ENCODE measurements around the gene TERB1. TPM values are rescaled to one million over a fixed set of nuclear protein-coding genes. Genes with fewer than 3 reads are reported as not detected.

The TERB1 gene
- polyA plus RNA-seq, 1 of the 3 experiments (the other 2 are of a cell fraction) = 0.08 TPM

GRCh38 chr16:66741169-66741900, 60.0 kb downstream of the TERB1 start:
- Histone ChIP-seq H3K36me3 (replicated peaks in 1 of 2; ENCODE audit: control insufficient read depth in 1 of 2, insufficient read depth in 2 of 2, low read length in 1 of 2) (peaks cover 46 to 67% of the 10 kb centered on the region in 2 experiments), H3K27me3 (ENCODE audit: insufficient read depth) (no peaks in the 10 kb centered on the region), H3K9me2 (no peaks in the 10 kb centered on the region), H3K79me2 (ENCODE audit: insufficient read depth) (peaks cover 95% of the 10 kb centered on the region), H3K9ac (peak overlapping the region; percentile 24; the same call in 1 of the 2 replicates), H4K20me1 (ENCODE audit: insufficient read depth) (peaks cover 75% of the 10 kb centered on the region), H3F3A (replicated peaks; ENCODE audit: insufficient read depth) (peaks cover 29% of the 10 kb centered on the region), H3K27ac (ENCODE audit: low read depth in 2 of 2, low read length in 1 of 2) (peak overlapping the region; percentile 75 to 77), H3K4me1 (ENCODE audit: control insufficient read depth in 1 of 2, insufficient read depth in 2 of 2, low read depth in 1 of 2, low read length in 1 of 2) (peaks cover 10 to 15% of the 10 kb centered on the region in 2 experiments; a peak in 3 of 4 replicates), H3K9me3 (no peaks in the 10 kb centered on the region), H3K4me2 (peak overlapping the region; percentile 39), H3K4me3 (ENCODE audit: low read depth in 2 of 2, low read length in 1 of 2) (no peak overlapping the region), H2AFZ (ENCODE audit: low read depth) (no peak overlapping the region)
- DNase-seq = peak; percentile 79
- TF ChIP-seq POLR2AphosphoS5 (IDR thresholded peaks at IDR 0.05; ENCODE audit: low read depth, low read length) (no peak), RCOR1 (IDR thresholded peaks at IDR 0.05; ENCODE audit: low read length) (no peak), CHD2 (IDR thresholded peaks at IDR 0.05; ENCODE audit: low read length, partially characterized antibody) (peak; percentile 26), RAD21 (IDR thresholded peaks at IDR 0.05; ENCODE audit: low read length) (no peak), TAF1 (IDR thresholded peaks at IDR 0.05; ENCODE audit: borderline replicate concordance, low read depth, low read length) (no peak), FOXJ3 (CRISPR knock-in tag; IDR thresholded peaks at IDR 0.05) (0 out of 2 replicates have a peak, but pooled peaks have one; percentile 47), MXI1 (IDR thresholded peaks at IDR 0.05; ENCODE audit: low read depth, low read length) (peak; percentile 71), JUND (IDR thresholded peaks at IDR 0.05) (0 out of 2 replicates have a peak, but pooled peaks have one; percentile 48), MAX (IDR thresholded peaks at IDR 0.05; ENCODE audit: low read depth) (peak; percentile 64), TCF12 (IDR thresholded peaks at IDR 0.05) (peak; percentile 40; the same call in 1 of the 2 replicates), ELF1 (IDR thresholded peaks at IDR 0.05) (no peak), NFIC (IDR thresholded peaks at IDR 0.05; ENCODE audit: borderline replicate concordance) (peak; percentile 88), IRF3 (IDR thresholded peaks at IDR 0.05; ENCODE audit: low read depth, low read length) (no peak), GABPA (IDR thresholded peaks at IDR 0.05; ENCODE audit: low read depth) (no peak), REST (IDR thresholded peaks at IDR 0.05; ENCODE audit: low read depth, low read length) (no peak), NRF1 (IDR thresholded peaks at IDR 0.05; ENCODE audit: low read depth, low read length) (no peak), EP300 (IDR thresholded peaks at IDR 0.05; ENCODE audit: borderline replicate concordance in 1 of 2, low read depth in 1 of 2, low read length in 1 of 2) (0 out of 4 replicates have a peak, but pooled peaks of 1 of the 2 experiments have one; percentile 27), TEAD4 (IDR thresholded peaks at IDR 0.05; ENCODE audit: borderline replicate concordance, insufficient read depth) (no peak), YY1 (IDR thresholded peaks at IDR 0.05; ENCODE audit: low read depth) (0 out of 2 replicates have a peak, but pooled peaks have one; percentile 25)
- TF ChIP-seq, protein P1, sequence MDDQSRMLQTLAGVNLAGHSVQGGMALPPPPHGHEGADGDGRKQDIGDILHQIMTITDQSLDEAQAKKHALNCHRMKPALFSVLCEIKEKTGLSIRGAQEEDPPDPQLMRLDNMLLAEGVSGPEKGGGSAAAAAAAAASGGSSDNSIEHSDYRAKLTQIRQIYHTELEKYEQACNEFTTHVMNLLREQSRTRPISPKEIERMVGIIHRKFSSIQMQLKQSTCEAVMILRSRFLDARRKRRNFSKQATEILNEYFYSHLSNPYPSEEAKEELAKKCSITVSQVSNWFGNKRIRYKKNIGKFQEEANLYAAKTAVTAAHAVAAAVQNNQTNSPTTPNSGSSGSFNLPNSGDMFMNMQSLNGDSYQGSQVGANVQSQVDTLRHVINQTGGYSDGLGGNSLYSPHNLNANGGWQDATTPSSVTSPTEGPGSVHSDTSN (IDR thresholded peaks at IDR 0.05) = no peak
- TF ChIP-seq, protein P2, sequence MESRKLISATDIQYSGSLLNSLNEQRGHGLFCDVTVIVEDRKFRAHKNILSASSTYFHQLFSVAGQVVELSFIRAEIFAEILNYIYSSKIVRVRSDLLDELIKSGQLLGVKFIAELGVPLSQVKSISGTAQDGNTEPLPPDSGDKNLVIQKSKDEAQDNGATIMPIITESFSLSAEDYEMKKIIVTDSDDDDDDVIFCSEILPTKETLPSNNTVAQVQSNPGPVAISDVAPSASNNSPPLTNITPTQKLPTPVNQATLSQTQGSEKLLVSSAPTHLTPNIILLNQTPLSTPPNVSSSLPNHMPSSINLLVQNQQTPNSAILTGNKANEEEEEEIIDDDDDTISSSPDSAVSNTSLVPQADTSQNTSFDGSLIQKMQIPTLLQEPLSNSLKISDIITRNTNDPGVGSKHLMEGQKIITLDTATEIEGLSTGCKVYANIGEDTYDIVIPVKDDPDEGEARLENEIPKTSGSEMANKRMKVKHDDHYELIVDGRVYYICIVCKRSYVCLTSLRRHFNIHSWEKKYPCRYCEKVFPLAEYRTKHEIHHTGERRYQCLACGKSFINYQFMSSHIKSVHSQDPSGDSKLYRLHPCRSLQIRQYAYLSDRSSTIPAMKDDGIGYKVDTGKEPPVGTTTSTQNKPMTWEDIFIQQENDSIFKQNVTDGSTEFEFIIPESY (IDR thresholded peaks at IDR 0.05; ENCODE audit: borderline replicate concordance, low read depth) = no peak
- TF ChIP-seq, protein P3, sequence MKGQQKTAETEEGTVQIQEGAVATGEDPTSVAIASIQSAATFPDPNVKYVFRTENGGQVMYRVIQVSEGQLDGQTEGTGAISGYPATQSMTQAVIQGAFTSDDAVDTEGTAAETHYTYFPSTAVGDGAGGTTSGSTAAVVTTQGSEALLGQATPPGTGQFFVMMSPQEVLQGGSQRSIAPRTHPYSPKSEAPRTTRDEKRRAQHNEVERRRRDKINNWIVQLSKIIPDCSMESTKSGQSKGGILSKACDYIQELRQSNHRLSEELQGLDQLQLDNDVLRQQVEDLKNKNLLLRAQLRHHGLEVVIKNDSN (IDR thresholded peaks at IDR 0.05; ENCODE audit: borderline replicate concordance, low read depth) = no peak
- POLR2A ChIA-PET = interaction anchor here (1.0 to 1.1 kb wide), 2 partner anchors 10 to 58 kb away, joined by 3 to 7 read pairs; partner anchors contain the start of gene DYNC1LI2
- 35% methylated on average over 10 of the region's 10 CpGs for WGBS (ENCODE audit: low lambda C conversion rate)
- CTCF ChIA-PET = interaction anchor here (0.7 to 7.4 kb wide), 21 partner anchors 9 to 154 kb away, joined by 3 to 68 read pairs (median 5); partner anchors contain the start of genes CMTM4, DYNC1LI2 and NAE1
